ENCODE data around the gene FCHO2. TPM values are rescaled to one million over a fixed set of nuclear protein-coding genes. Genes with fewer than 3 reads are reported as not detected.

Gene FCHO2
- total and polyA plus RNA-seq, 4 donors = 20.7 to 60.9 (median 38.6) TPM

DNA sequence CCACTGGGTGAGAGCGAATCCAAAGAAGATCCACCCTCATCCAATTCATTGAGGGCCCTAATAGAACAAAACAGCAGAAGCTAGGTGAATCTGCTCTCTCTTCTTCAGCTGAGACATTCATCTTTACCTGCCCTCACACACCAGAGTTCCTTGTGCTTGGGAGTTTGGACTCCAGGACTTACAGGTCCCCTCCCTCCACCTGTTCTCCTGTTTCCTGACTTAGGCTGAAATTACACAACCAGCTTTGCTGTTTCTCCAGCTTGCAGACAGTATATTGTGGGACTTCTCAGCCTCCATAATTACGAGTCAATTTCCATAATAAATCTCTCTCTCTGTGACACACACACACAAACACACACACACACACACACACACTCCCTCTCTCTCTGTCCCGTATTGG lies 183.6 kb downstream of the FCHO2 start:
- ATAC-seq (ENCODE audit: insufficient read depth, low FRiP score) (no peak), DNase-seq (no peak)
- 75 to 78% methylated on average over 3 of the region's 3 CpGs for WGBS, 2 donors
- no peaks in the 10 kb centered on the region for H3K36me3 ChIP-seq (ENCODE audit: control insufficient read depth in 4 of 4, insufficient read depth in 4 of 4, low read length in 4 of 4)
- peaks cover 0 to 2% (median 0%) of the 10 kb centered on the region in 3 donors for H3K27me3 ChIP-seq (ENCODE audit: control insufficient read depth in 3 of 3, insufficient read depth in 3 of 3, low read length in 2 of 3)
- H3K9me3 ChIP-seq (ENCODE audit: control insufficient read depth in 4 of 4, insufficient read depth in 3 of 4, low read length in 3 of 4) = no peaks in the 10 kb centered on the region
- no peak overlapping the region for H3K27ac ChIP-seq (ENCODE audit: low read depth in 1 of 2, low read length in 1 of 2)
- TF ChIP-seq, protein P1, sequence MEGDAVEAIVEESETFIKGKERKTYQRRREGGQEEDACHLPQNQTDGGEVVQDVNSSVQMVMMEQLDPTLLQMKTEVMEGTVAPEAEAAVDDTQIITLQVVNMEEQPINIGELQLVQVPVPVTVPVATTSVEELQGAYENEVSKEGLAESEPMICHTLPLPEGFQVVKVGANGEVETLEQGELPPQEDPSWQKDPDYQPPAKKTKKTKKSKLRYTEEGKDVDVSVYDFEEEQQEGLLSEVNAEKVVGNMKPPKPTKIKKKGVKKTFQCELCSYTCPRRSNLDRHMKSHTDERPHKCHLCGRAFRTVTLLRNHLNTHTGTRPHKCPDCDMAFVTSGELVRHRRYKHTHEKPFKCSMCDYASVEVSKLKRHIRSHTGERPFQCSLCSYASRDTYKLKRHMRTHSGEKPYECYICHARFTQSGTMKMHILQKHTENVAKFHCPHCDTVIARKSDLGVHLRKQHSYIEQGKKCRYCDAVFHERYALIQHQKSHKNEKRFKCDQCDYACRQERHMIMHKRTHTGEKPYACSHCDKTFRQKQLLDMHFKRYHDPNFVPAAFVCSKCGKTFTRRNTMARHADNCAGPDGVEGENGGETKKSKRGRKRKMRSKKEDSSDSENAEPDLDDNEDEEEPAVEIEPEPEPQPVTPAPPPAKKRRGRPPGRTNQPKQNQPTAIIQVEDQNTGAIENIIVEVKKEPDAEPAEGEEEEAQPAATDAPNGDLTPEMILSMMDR (IDR thresholded peaks at IDR 0.05; ENCODE audit: control extremely low read depth, extremely low read depth) = no peak
- peaks cover 0 to 8% (median 0%) of the 10 kb centered on the region in 5 donors for H3K4me1 ChIP-seq (ENCODE audit: control insufficient read depth in 5 of 5, insufficient read depth in 5 of 5, low read length in 5 of 5)
- H3K4me3 ChIP-seq = no peak overlapping the region
- H3K9ac ChIP-seq (ENCODE audit: insufficient read depth in 1 of 2, low read length in 2 of 2) = peak overlapping the region in 1 of 2 donors; percentile 11

Other genes starting within 250 kb of the FCHO2 start
- 100 to 1,000 TPM in 1 of 2 donors, 10 to 100 TPM in 1; 75.8 to 122 TPM for gene TNPO1, start 139.4 kb upstream of the FCHO2 start, total RNA-seq
- 10 to 100 TPM in 1 of 2 donors, 1 to 10 TPM in 1; 9.4 to 25.7 TPM for gene TNPO1, start 139.4 kb upstream of the FCHO2 start, polyA plus RNA-seq
- under 1 TPM; 0.34 to 0.86 TPM for gene TMEM171, start 164.5 kb downstream of the FCHO2 start, total RNA-seq
- gene TMEM171, start 164.5 kb downstream of the FCHO2 start, polyA plus RNA-seq = under 1 TPM; 0.16 to 0.54 TPM
- gene TMEM174, start 217.2 kb downstream of the FCHO2 start, total RNA-seq = not detected
- gene TMEM174, start 217.2 kb downstream of the FCHO2 start, polyA plus RNA-seq = not detected